Fibroblast of skin of left quadriceps (primary cell): Measurements from ENCODE around the gene EDARADD.
"Not testable (repeated sequence)": the region's sequence is repeated elsewhere in the genome, so short reads cannot be mapped to it uniquely, and the experiment has no call there.

ENCODE experiments used
- DNase-seq, 2 experiments: peaks; one replicate each; pipeline ENCODE4 v3.0.0-alpha.2; 2013; ENCODE audit warnings: low read depth in 2 of 2

Gene EDARADD

GRCh38 chr1:236393681-236394481, at the start of gene EDARADD:
Gene EDARADD, plus strand, starts transcription at chr1:236394286. Its CDS starts 159 bp downstream, at chr1:236394445.
- DNase-seq, result peak in 1 of 2 experiments; percentile 4

DNA sequence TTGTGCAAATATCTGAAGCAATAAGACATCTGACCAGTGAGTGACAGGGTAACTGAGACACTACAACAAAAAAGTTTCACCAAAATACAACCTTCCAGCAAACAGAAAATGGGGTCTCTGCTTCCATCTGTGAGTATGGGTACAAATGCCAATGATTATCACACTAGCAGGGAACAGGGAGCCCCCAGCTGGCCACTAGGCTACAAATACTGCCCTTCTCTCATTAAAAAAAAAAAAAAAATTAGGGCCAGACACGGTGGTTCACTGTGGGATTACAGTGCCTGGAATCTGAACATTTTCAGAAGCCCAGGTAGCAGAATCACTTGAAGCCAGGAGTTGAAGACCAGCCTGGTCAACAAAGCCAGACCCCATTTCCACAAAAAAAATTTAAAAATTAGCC, 48.4 kb upstream of the EDARADD start:
- DNase-seq, result no peak

DNA sequence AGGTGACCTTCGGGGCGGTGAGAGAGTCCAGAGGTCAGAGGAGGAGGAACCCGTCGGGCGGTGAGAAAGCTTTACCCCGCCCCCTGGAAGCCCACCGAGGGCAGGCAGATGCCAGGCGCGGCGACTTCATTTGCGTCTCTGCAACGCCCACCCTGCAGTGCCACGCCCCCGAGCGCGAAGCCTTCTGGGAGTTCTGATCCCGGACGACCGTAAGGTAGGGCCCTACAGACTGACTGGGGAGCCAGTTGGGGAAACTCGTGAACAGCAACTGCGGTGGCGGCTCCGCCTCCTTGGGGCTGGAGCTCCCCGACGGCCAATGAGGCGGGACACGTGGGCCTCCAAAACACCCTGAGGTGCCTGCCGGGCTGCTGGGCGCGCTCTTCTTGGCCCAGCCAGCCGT, 46.0 kb upstream of the EDARADD start:
- DNase-seq, result no peak

GRCh38 chr1:236350308-236350707, 43.8 kb upstream of the EDARADD start:
- DNase-seq, result no peak

DNA sequence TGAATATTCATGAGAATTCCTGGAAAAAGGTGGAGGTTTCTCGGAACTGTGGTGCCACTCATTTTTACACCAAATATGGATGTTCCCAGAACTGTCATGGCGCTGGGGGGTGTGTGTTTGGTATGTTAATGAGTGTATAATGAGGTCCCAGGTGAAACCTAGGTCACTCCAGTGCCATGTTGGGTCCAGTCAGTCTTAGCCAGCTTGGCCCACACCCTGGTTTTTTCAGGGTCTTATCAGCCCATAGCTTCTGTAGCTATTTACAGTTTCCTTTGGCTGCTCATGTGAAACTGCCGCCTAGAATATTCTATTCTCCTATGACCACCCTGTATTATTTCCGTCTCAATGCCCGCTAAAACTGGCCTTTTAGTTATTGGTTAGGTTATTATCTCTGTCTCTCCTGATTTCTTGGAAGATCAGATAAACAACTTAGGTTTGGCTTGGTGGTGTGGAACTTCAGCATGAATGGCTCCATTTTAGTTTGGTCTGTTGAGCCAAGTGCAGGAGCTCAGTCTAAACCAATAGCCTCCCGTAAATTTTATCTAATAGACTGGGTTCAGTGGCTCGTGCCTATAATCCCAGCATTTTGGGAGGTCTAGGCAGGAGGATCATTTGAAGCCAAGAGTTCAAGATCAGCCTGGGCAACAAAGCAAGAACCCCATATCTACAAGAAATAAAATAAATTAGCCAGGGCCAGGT, 42.1 kb upstream of the EDARADD start:
- DNase-seq, result no peak

- not testable (repeated sequence) for DNase-seq
These were observed 41.3 kb upstream of the EDARADD start for GRCh38 chr1:236352747-236353146.

DNA sequence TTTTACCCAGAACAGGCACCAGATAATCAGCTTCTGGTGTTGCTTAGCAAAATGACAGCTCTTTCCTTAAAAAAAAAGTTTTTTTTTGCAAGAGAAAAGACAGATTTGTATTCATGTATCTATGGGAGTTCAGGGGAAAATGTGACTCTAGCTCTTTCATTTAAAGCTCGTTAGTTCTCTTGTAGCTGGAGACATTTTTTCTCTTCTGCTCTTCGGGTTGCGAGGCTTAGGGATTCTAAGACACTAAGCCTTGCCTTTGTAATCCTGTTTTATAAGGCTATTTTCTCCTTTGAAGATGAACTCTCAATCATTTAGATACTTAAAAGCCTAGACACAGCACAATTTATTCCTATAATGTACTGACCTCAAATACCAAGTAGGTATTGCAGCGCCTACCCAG, 40.3 kb upstream of the EDARADD start:
- DNase-seq, result no peak

- no peak for DNase-seq
These were observed 39.5 kb upstream of the EDARADD start for GRCh38 chr1:236354330-236355147.

DNA sequence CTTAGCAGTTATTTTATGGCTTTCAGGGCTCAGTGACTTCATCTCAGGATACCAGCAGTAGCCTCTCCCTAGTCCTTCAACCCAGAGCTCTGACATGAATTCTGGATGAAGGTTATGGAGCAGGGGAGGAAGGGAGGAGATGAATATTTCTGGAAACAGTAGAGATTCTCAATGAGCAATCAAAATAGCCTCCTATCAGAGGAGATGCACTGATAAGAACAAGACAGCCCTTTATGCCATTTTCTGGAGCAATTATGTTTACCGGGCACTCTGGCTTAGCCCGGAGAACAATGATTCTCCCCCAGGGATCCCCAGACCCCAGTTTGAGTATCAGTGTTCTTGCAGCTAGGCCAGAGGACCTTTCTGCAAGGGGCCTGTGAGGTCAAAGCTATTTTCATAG, 37.9 kb upstream of the EDARADD start:
- no peak for DNase-seq

DNA sequence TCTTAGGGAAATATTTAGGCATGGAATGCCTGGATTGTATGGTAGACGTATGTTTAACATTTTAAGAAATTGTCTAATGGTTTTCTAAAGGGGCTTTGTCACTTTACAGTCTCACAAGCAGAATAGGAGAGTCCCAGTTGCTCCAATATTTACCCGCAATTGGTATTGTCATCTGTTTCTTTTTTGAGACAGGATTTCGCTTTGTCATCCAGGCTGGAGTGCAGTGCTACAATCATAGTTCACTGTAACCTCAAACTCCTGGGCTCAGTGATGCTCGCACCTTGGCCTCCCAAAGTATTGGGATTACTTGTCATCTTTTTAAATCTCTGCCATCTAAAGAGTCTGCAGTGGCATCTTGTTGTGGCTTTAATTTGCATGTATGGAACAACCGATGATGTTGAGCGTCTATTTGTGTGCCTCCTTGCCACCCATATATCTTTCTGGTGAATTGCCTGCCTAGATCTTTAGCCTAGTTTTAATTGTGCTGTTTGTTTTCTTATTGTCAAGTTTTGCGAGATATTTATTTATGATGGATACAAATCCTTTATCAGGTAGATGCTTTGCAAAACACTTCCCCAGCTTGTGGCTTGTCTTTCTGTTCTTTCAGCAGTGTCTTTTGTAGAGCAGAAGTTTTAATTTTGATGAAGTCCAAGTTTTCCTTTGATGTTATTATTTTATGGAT, 32.0 kb upstream of the EDARADD start:
- no peak for DNase-seq

- no peak for DNase-seq
These were observed 30.8 kb upstream of the EDARADD start for GRCh38 chr1:236363237-236363636.

- DNase-seq, result no peak
These were observed 28.0 kb upstream of the EDARADD start for GRCh38 chr1:236365999-236366570.

- not testable (repeated sequence) for DNase-seq
These were observed 27.4 kb upstream of the EDARADD start for GRCh38 chr1:236366681-236367080.

GRCh38 chr1:236370420-236370819, 23.7 kb upstream of the EDARADD start:
- no peak for DNase-seq

- DNase-seq, result no peak
These were observed 23.0 kb upstream of the EDARADD start for GRCh38 chr1:236371083-236371482.

GRCh38 chr1:236377832-236378535, 16.1 kb upstream of the EDARADD start:
- DNase-seq, result no peak

GRCh38 chr1:236381565-236382158, 12.4 kb upstream of the EDARADD start:
- DNase-seq, result no peak

GRCh38 chr1:236388332-236388731, 5.8 kb upstream of the EDARADD start:
- DNase-seq, result no peak

GRCh38 chr1:236389253-236389652, 4.8 kb upstream of the EDARADD start:
- DNase-seq, result no peak

GRCh38 chr1:236391008-236391407, 3.1 kb upstream of the EDARADD start:
- DNase-seq, result no peak
